HEK293 (cell line): ENCODE results near the gene CALB2.

Source experiments
- EGR2 ChIP-seq: fragments of 450-650 bp; formaldehyde crosslinking; IDR thresholded peaks from 2 replicates; pipeline ENCODE4 v1.5.1; 2016; ENCODE audit warnings: low read depth, missing biosample characterization, missing genetic modification characterization
- GLI2 ChIP-seq: fragments of 450-650 bp; formaldehyde crosslinking; IDR thresholded peaks from 2 replicates; pipeline ENCODE4; 2017; ENCODE audit warnings: missing biosample characterization, missing genetic modification characterization, low read depth, borderline replicate concordance
- KLF7 ChIP-seq: fragments of 450-650 bp; formaldehyde crosslinking; IDR thresholded peaks from 2 replicates; pipeline ENCODE4 v1.5.1; 2016; ENCODE audit warnings: missing biosample characterization, missing genetic modification characterization, borderline replicate concordance
- MYNN ChIP-seq: fragments of 450-650 bp; formaldehyde crosslinking; IDR thresholded peaks from 2 replicates; pipeline ENCODE4 v1.5.1; 2016; ENCODE audit warnings: missing biosample characterization, missing genetic modification characterization, borderline replicate concordance
- OSR2 ChIP-seq: fragments of 450-650 bp; formaldehyde crosslinking; IDR thresholded peaks from 2 replicates; pipeline ENCODE4 v1.5.1; 2016; ENCODE audit warnings: missing biosample characterization, missing genetic modification characterization
- OVOL3 ChIP-seq: fragments of 450-650 bp; formaldehyde crosslinking; IDR thresholded peaks from 2 replicates; pipeline ENCODE4 v1.5.1; 2016; ENCODE audit warnings: missing biosample characterization, missing genetic modification characterization
- SALL2 ChIP-seq: fragments of 450-650 bp; formaldehyde crosslinking; IDR thresholded peaks from 2 replicates; pipeline ENCODE4 v1.5.0; 2017; ENCODE audit warnings: missing biosample characterization, mild to moderate bottlenecking, missing genetic modification characterization, borderline replicate concordance
- SP2 ChIP-seq: fragments of 450-650 bp; formaldehyde crosslinking; IDR thresholded peaks from 2 replicates; pipeline ENCODE4 v1.5.1; 2016; ENCODE audit warnings: missing biosample characterization, missing genetic modification characterization
- YY2 ChIP-seq: fragments of 450-650 bp; formaldehyde crosslinking; IDR thresholded peaks from 2 replicates; pipeline ENCODE4 v1.5.1; 2016; ENCODE audit warnings: missing biosample characterization, missing genetic modification characterization
- ZBTB1 ChIP-seq: fragments of 450-650 bp; formaldehyde crosslinking; IDR thresholded peaks from 2 replicates; pipeline ENCODE4 v1.5.1; 2016; ENCODE audit warnings: missing biosample characterization, missing genetic modification characterization
- ZFP69B ChIP-seq: fragments of 450-650 bp; formaldehyde crosslinking; IDR thresholded peaks from 2 replicates; pipeline ENCODE4 v1.5.1; 2016; ENCODE audit warnings: missing biosample characterization, missing genetic modification characterization
- ZNF10 ChIP-seq: fragments of 450-650 bp; formaldehyde crosslinking; IDR thresholded peaks from 2 replicates; pipeline ENCODE4 v1.5.1; 2017; ENCODE audit warnings: missing biosample characterization, missing genetic modification characterization
- ZNF133 ChIP-seq: fragments of 450-650 bp; formaldehyde crosslinking; IDR thresholded peaks from 2 replicates; pipeline ENCODE4 v1.5.1; 2016; ENCODE audit warnings: missing biosample characterization, missing genetic modification characterization
- ZNF394 ChIP-seq: fragments of 450-650 bp; formaldehyde crosslinking; IDR thresholded peaks from 2 replicates; pipeline ENCODE4 v1.5.1; 2016; ENCODE audit warnings: missing biosample characterization, missing genetic modification characterization, mild to moderate bottlenecking, moderate library complexity, borderline replicate concordance
- ZNF510 ChIP-seq: fragments of 450-650 bp; formaldehyde crosslinking; IDR thresholded peaks from 2 replicates; pipeline ENCODE4 v1.5.1; 2018; ENCODE audit warnings: mild to moderate bottlenecking, missing genetic modification characterization, missing biosample characterization; ENCODE audit not compliant: insufficient replicate concordance
- ZNF544 ChIP-seq: fragments of 450-650 bp; formaldehyde crosslinking; IDR thresholded peaks from 2 replicates; pipeline ENCODE4 v1.5.0; 2017; ENCODE audit warnings: missing biosample characterization, missing genetic modification characterization
- ZNF610 ChIP-seq: fragments of 450-650 bp; formaldehyde crosslinking; IDR thresholded peaks from 2 replicates; pipeline ENCODE4 v1.5.1; 2016; ENCODE audit warnings: missing biosample characterization, missing genetic modification characterization, borderline replicate concordance
- ZNF624 ChIP-seq: fragments of 450-650 bp; formaldehyde crosslinking; IDR thresholded peaks from 2 replicates; pipeline ENCODE4 v1.5.1; 2017; ENCODE audit warnings: missing biosample characterization, missing genetic modification characterization
- ZNF654 ChIP-seq: fragments of 450-650 bp; formaldehyde crosslinking; IDR thresholded peaks from 2 replicates; pipeline ENCODE4 v1.5.1; 2016; ENCODE audit warnings: low read depth, missing biosample characterization, missing genetic modification characterization
- ZNF777 ChIP-seq: fragments of 450-650 bp; formaldehyde crosslinking; IDR thresholded peaks from 2 replicates; pipeline ENCODE4 v1.5.1; 2017; ENCODE audit warnings: missing biosample characterization, missing genetic modification characterization, borderline replicate concordance
- ZNF830 ChIP-seq: fragments of 450-650 bp; IDR thresholded peaks from 2 replicates; pipeline ENCODE4 v1.5.0; 2018; ENCODE audit warnings: missing biosample characterization, missing genetic modification characterization, low read depth, mild to moderate bottlenecking, moderate library complexity
- ZNF837 ChIP-seq: fragments of 450-650 bp; formaldehyde crosslinking; IDR thresholded peaks from 2 replicates; pipeline ENCODE4 v1.5.1; 2016; ENCODE audit warnings: missing biosample characterization, missing genetic modification characterization
- ZSCAN30 ChIP-seq: fragments of 450-650 bp; IDR thresholded peaks from 2 replicates; pipeline ENCODE4 v1.5.1; 2018; ENCODE audit warnings: missing biosample characterization, mild to moderate bottlenecking, missing genetic modification characterization, moderate library complexity
- TF ChIP-seq, protein P1 (sequence below): fragments of 450-650 bp; formaldehyde crosslinking; IDR thresholded peaks from 2 replicates; pipeline ENCODE4 v1.5.1; 2016; ENCODE audit warnings: missing biosample characterization, missing genetic modification characterization
- TF ChIP-seq, protein P2 (sequence below): fragments of 450-650 bp; formaldehyde crosslinking; IDR thresholded peaks from 2 replicates; pipeline ENCODE4 v1.5.1; 2016; ENCODE audit warnings: missing biosample characterization, missing genetic modification characterization
- TF ChIP-seq, protein P3 (sequence below): fragments of 450-650 bp; formaldehyde crosslinking; IDR thresholded peaks from 2 replicates; pipeline ENCODE4 v1.5.1; 2016; ENCODE audit warnings: missing biosample characterization, missing genetic modification characterization
- TF ChIP-seq, protein P4 (sequence below): fragments of 450-650 bp; formaldehyde crosslinking; IDR thresholded peaks from 2 replicates; pipeline ENCODE4 v1.5.1; 2017; ENCODE audit warnings: missing biosample characterization, missing genetic modification characterization

Gene CALB2

DNA sequence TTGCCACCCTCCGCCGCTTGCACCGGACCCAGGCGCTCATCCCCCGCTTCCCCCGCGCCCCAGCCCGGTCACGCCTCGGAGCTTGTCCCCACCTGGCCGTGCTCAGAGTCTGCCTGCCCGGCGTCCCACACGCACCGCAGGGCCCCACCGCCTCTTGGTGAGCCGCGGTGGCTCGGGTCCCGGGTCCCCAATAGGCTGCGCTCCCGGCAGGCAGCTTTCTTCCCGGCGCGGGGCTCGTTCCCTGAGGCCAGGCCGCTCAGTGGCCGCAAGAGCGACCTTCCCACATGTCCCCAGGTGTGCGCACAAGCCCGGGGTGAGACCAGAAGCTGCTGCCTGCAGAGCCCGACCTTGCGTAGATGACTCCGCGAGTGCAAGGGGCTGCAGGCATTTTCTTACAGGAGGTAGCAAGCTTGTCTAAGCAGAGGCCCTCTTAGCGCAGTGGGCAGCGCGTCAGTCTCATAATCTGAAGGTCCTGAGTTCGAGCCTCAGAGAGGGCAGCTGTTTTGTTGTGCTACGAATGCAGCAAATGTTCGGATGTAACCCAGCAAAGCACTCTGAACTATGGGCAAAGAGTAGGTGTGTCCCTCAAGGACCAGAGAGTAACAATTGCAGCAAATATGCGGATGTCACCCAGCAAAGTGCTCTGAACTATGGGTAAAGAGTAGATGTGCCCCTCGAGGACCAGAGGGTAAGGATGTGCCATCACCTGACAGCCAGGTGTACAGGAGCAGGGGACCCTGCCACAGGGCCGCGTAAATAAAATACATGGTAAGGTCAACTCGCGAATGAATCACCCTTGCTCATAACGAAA lies 67.8 kb downstream of the CALB2 start (continued):
- TF ChIP-seq GLI2 (no peak), ZNF510 (peak; percentile 64), ZNF624 (no peak), ZNF837 (peak; percentile 74), ZFP69B (tag by site-specific recombination) (peak; percentile 82), MYNN (no peak), ZNF610 (tag by site-specific recombination) (peak; percentile 57; the same call in 1 of the 2 replicates), ZNF830 (tag by site-specific recombination) (no peak), ZNF544 (tag by site-specific recombination) (no peak), ZBTB1 (tag by site-specific recombination) (no peak; the same call in 1 of the 2 replicates), ZNF10 (tag by site-specific recombination) (peak; percentile 96), SP2 (tag by site-specific recombination) (no peak), YY2 (peak; percentile 54), SALL2 (tag by site-specific recombination) (no peak), ZSCAN30 (tag by site-specific recombination) (peak; percentile 70; the same call in 1 of the 2 replicates), OVOL3 (tag by site-specific recombination) (no peak), OSR2 (tag by site-specific recombination) (peak; percentile 45; the same call in 1 of the 2 replicates), KLF7 (tag by site-specific recombination) (peak; percentile 70; the same call in 1 of the 2 replicates), ZNF394 (tag by site-specific recombination) (no peak; the same call in 1 of the 2 replicates), ZNF654 (no peak; the same call in 1 of the 2 replicates), ZNF777 (tag by site-specific recombination) (no peak; the same call in 1 of the 2 replicates), ZNF133 (tag by site-specific recombination) (0 out of 2 replicates have a peak, but pooled peaks have one; percentile 16), EGR2 (peak; percentile 41; the same call in 1 of the 2 replicates)
- TF ChIP-seq, protein P1, sequence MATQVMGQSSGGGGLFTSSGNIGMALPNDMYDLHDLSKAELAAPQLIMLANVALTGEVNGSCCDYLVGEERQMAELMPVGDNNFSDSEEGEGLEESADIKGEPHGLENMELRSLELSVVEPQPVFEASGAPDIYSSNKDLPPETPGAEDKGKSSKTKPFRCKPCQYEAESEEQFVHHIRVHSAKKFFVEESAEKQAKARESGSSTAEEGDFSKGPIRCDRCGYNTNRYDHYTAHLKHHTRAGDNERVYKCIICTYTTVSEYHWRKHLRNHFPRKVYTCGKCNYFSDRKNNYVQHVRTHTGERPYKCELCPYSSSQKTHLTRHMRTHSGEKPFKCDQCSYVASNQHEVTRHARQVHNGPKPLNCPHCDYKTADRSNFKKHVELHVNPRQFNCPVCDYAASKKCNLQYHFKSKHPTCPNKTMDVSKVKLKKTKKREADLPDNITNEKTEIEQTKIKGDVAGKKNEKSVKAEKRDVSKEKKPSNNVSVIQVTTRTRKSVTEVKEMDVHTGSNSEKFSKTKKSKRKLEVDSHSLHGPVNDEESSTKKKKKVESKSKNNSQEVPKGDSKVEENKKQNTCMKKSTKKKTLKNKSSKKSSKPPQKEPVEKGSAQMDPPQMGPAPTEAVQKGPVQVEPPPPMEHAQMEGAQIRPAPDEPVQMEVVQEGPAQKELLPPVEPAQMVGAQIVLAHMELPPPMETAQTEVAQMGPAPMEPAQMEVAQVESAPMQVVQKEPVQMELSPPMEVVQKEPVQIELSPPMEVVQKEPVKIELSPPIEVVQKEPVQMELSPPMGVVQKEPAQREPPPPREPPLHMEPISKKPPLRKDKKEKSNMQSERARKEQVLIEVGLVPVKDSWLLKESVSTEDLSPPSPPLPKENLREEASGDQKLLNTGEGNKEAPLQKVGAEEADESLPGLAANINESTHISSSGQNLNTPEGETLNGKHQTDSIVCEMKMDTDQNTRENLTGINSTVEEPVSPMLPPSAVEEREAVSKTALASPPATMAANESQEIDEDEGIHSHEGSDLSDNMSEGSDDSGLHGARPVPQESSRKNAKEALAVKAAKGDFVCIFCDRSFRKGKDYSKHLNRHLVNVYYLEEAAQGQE (tag by site-specific recombination), result no peak; the same call in 1 of the 2 replicates
- TF ChIP-seq, protein P2, sequence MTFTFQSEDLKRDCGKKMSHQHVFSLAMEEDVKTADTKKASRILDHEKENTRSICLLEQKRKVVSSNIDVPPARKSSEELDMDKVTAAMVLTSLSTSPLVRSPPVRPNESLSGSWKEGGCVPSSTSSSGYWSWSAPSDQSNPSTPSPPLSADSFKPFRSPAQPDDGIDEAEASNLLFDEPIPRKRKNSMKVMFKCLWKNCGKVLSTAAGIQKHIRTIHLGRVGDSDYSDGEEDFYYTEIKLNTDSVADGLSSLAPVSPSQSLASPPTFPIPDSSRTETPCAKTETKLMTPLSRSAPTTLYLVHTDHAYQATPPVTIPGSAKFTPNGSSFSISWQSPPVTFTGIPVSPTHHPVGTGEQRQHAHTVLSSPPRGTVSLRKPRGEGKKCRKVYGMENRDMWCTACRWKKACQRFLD, result no peak
- TF ChIP-seq, protein P3, sequence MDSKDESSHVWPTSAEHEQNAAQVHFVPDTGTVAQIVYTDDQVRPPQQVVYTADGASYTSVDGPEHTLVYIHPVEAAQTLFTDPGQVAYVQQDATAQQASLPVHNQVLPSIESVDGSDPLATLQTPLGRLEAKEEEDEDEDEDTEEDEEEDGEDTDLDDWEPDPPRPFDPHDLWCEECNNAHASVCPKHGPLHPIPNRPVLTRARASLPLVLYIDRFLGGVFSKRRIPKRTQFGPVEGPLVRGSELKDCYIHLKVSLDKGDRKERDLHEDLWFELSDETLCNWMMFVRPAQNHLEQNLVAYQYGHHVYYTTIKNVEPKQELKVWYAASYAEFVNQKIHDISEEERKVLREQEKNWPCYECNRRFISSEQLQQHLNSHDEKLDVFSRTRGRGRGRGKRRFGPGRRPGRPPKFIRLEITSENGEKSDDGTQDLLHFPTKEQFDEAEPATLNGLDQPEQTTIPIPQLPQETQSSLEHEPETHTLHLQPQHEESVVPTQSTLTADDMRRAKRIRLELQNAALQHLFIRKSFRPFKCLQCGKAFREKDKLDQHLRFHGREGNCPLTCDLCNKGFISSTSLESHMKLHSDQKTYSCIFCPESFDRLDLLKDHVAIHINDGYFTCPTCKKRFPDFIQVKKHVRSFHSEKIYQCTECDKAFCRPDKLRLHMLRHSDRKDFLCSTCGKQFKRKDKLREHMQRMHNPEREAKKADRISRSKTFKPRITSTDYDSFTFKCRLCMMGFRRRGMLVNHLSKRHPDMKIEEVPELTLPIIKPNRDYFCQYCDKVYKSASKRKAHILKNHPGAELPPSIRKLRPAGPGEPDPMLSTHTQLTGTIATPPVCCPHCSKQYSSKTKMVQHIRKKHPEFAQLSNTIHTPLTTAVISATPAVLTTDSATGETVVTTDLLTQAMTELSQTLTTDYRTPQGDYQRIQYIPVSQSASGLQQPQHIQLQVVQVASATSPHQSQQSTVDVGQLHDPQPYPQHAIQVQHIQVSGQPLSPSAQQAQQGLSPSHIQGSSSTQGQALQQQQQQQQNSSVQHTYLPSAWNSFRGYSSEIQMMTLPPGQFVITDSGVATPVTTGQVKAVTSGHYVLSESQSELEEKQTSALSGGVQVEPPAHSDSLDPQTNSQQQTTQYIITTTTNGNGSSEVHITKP (tag by site-specific recombination), result peak; percentile 98
- TF ChIP-seq, protein P4, sequence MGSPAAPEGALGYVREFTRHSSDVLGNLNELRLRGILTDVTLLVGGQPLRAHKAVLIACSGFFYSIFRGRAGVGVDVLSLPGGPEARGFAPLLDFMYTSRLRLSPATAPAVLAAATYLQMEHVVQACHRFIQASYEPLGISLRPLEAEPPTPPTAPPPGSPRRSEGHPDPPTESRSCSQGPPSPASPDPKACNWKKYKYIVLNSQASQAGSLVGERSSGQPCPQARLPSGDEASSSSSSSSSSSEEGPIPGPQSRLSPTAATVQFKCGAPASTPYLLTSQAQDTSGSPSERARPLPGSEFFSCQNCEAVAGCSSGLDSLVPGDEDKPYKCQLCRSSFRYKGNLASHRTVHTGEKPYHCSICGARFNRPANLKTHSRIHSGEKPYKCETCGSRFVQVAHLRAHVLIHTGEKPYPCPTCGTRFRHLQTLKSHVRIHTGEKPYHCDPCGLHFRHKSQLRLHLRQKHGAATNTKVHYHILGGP, result no peak
